ENCODE measurements around the gene USP33. TPM values are rescaled to one million over a fixed set of nuclear protein-coding genes. Genes with fewer than 3 reads are reported as not detected.

Gene USP33
- total and polyA plus RNA-seq, 10 of the 15 experiments (the other 5 are each of a cell fraction or from before 2014, with no cell fraction given): 13.1 to 49.9 (median 32.2) TPM

- TF ChIP-seq, protein P1, sequence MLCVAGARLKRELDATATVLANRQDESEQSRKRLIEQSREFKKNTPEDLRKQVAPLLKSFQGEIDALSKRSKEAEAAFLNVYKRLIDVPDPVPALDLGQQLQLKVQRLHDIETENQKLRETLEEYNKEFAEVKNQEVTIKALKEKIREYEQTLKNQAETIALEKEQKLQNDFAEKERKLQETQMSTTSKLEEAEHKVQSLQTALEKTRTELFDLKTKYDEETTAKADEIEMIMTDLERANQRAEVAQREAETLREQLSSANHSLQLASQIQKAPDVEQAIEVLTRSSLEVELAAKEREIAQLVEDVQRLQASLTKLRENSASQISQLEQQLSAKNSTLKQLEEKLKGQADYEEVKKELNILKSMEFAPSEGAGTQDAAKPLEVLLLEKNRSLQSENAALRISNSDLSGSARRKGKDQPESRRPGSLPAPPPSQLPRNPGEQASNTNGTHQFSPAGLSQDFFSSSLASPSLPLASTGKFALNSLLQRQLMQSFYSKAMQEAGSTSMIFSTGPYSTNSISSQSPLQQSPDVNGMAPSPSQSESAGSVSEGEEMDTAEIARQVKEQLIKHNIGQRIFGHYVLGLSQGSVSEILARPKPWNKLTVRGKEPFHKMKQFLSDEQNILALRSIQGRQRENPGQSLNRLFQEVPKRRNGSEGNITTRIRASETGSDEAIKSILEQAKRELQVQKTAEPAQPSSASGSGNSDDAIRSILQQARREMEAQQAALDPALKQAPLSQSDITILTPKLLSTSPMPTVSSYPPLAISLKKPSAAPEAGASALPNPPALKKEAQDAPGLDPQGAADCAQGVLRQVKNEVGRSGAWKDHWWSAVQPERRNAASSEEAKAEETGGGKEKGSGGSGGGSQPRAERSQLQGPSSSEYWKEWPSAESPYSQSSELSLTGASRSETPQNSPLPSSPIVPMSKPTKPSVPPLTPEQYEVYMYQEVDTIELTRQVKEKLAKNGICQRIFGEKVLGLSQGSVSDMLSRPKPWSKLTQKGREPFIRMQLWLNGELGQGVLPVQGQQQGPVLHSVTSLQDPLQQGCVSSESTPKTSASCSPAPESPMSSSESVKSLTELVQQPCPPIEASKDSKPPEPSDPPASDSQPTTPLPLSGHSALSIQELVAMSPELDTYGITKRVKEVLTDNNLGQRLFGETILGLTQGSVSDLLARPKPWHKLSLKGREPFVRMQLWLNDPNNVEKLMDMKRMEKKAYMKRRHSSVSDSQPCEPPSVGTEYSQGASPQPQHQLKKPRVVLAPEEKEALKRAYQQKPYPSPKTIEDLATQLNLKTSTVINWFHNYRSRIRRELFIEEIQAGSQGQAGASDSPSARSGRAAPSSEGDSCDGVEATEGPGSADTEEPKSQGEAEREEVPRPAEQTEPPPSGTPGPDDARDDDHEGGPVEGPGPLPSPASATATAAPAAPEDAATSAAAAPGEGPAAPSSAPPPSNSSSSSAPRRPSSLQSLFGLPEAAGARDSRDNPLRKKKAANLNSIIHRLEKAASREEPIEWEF (IDR thresholded peaks at IDR 0.05; ENCODE audit: insufficient replicate concordance, low read depth, low read length): no peak
- no peak for TF ChIP-seq SUPT20H (IDR thresholded peaks at IDR 0.05; ENCODE audit: borderline replicate concordance, control insufficient read depth, low read depth, low read length)
- no peak for TF ChIP-seq CHD2 (IDR thresholded peaks at IDR 0.05; ENCODE audit: borderline replicate concordance, low read depth, low read length)
- TF ChIP-seq RBBP5 (conservative IDR thresholded peaks at IDR 0.05): no peak
- TF ChIP-seq ZBTB4 (CRISPR knock-in tag; IDR thresholded peaks at IDR 0.05): no peak
- TF ChIP-seq WRNIP1 (IDR thresholded peaks at IDR 0.05; ENCODE audit: borderline replicate concordance, low read depth, low read length): no peak
- TF ChIP-seq ETV6 (conservative IDR thresholded peaks at IDR 0.05 in 1 of 2, IDR thresholded peaks at IDR 0.05 in 1 of 2; ENCODE audit: borderline replicate concordance in 1 of 2, low read depth in 1 of 2): no peak; a peak in 1 of 4 replicates
- TF ChIP-seq CHD4 (IDR thresholded peaks at IDR 0.05): no peak
- TF ChIP-seq, protein P2, sequence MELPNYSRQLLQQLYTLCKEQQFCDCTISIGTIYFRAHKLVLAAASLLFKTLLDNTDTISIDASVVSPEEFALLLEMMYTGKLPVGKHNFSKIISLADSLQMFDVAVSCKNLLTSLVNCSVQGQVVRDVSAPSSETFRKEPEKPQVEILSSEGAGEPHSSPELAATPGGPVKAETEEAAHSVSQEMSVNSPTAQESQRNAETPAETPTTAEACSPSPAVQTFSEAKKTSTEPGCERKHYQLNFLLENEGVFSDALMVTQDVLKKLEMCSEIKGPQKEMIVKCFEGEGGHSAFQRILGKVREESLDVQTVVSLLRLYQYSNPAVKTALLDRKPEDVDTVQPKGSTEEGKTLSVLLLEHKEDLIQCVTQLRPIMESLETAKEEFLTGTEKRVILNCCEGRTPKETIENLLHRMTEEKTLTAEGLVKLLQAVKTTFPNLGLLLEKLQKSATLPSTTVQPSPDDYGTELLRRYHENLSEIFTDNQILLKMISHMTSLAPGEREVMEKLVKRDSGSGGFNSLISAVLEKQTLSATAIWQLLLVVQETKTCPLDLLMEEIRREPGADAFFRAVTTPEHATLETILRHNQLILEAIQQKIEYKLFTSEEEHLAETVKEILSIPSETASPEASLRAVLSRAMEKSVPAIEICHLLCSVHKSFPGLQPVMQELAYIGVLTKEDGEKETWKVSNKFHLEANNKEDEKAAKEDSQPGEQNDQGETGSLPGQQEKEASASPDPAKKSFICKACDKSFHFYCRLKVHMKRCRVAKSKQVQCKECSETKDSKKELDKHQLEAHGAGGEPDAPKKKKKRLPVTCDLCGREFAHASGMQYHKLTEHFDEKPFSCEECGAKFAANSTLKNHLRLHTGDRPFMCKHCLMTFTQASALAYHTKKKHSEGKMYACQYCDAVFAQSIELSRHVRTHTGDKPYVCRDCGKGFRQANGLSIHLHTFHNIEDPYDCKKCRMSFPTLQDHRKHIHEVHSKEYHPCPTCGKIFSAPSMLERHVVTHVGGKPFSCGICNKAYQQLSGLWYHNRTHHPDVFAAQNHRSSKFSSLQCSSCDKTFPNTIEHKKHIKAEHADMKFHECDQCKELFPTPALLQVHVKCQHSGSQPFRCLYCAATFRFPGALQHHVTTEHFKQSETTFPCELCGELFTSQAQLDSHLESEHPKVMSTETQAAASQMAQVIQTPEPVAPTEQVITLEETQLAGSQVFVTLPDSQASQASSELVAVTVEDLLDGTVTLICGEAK (IDR thresholded peaks at IDR 0.05; ENCODE audit: borderline replicate concordance): peak; percentile 83
- no peak for TF ChIP-seq HDAC2 (IDR thresholded peaks at IDR 0.05)
- peak; percentile 54; the same call in 1 of the 2 replicates for TF ChIP-seq NR2F1 (conservative IDR thresholded peaks at IDR 0.05)
- TF ChIP-seq ATF7 (IDR thresholded peaks at IDR 0.05; ENCODE audit: low read depth): no peak
- TF ChIP-seq SMC3 (IDR thresholded peaks at IDR 0.05; ENCODE audit: borderline replicate concordance, low read length): no peak
- no peak for TF ChIP-seq ZNF24 (IDR thresholded peaks at IDR 0.05)
- no peak for TF ChIP-seq STAT1 (conservative IDR thresholded peaks at IDR 0.05)
- TF ChIP-seq EP300 (IDR thresholded peaks at IDR 0.05; ENCODE audit: borderline replicate concordance in 1 of 2, control insufficient read depth in 1 of 2, low read depth in 2 of 2, low read length in 2 of 2): no peak
Measured at GRCh38 chr1:77759071-77760028, at the start of gene USP33 (continued).

Measured in GM12878 (cell line).